Hematopoietic multipotent progenitor cell treated with erythropoietin and hydrocortisone succinate and interleukin-3 and kit ligand, for 4 days (in vitro differentiated cells): ENCODE data around the gene HOXB7.

ENCODE experiments used
- DNase-seq: peaks from one replicate; pipeline ENCODE4 v3.0.0-alpha.2; 2015

HOXB7 gene

GRCh38 chr17:48610282-48611211 lies at the start of gene HOXB7:
TSS of gene HOXB7 (minus strand) at chr17:48611017. CDS start at chr17:48610918, 99 bp downstream.
- peak; percentile 64 for DNase-seq

- no peak for DNase-seq
Observed at GRCh38 chr17:48655913-48656312, 45.1 kb upstream of the HOXB7 start.

GRCh38 chr17:48649741-48650140 lies 38.9 kb upstream of the HOXB7 start:
- DNase-seq, result no peak

GRCh38 chr17:48647963-48648245 lies 37.1 kb upstream of the HOXB7 start:
- DNase-seq, result no peak

- no peak for DNase-seq
Observed at GRCh38 chr17:48647103-48647962, 36.5 kb upstream of the HOXB7 start.

- no peak for DNase-seq
Observed at GRCh38 chr17:48646183-48647102, 35.6 kb upstream of the HOXB7 start.

- no peak for DNase-seq
Observed at GRCh38 chr17:48645639-48646182, 34.9 kb upstream of the HOXB7 start.

GRCh38 chr17:48644910-48645557 lies 34.2 kb upstream of the HOXB7 start:
- no peak for DNase-seq

- DNase-seq, result no peak
Observed at GRCh38 chr17:48644159-48644558, 33.3 kb upstream of the HOXB7 start.

GRCh38 chr17:48643697-48644012 lies 32.8 kb upstream of the HOXB7 start:
- DNase-seq, result no peak

- DNase-seq, result no peak
Observed at GRCh38 chr17:48642843-48643696, 32.3 kb upstream of the HOXB7 start.

- DNase-seq, result no peak
Observed at GRCh38 chr17:48642059-48642842, 31.4 kb upstream of the HOXB7 start.

- DNase-seq, result no peak
Observed at GRCh38 chr17:48641541-48642058, 30.8 kb upstream of the HOXB7 start.

GRCh38 chr17:48640858-48641180 lies 30.0 kb upstream of the HOXB7 start:
- DNase-seq, result no peak

GRCh38 chr17:48639982-48640857 lies 29.4 kb upstream of the HOXB7 start:
- DNase-seq, result no peak

GRCh38 chr17:48639136-48639535 lies 28.3 kb upstream of the HOXB7 start:
- no peak for DNase-seq

GRCh38 chr17:48637323-48638260 lies 26.8 kb upstream of the HOXB7 start:
- DNase-seq, result no peak
